H1 (cell line): ENCODE results near the gene GPR45. TPM values are rescaled to one million over a fixed set of nuclear protein-coding genes. Genes with fewer than 3 reads are reported as not detected.

Experiments
- CTCF ChIA-PET: fragments of 300-600 bp; sonication (Branson Sonifier 250); formaldehyde crosslinking; loops from one replicate; lab custom pipeline; 2021; ENCODE audit not compliant: partially characterized antibody; lab: Charles Lee
- POLR2A ChIA-PET: fragments of 300-600 bp; sonication (Branson Sonifier 250); formaldehyde crosslinking; loops from one replicate; lab custom pipeline; 2021; ENCODE audit warnings: inconsistent platforms; ENCODE audit not compliant: partially characterized antibody; lab: Charles Lee
- DNase-seq, 2 experiments: peaks; one replicate each; pipeline versions ENCODE4 v3.0.0 to v3.0.0-alpha.2; 2010 to 2022; ENCODE audit warnings: low spot score in 2 of 2, low read depth in 1 of 2, mixed read lengths in 1 of 2
- FAIRE-seq: peaks from 2 replicates; lab custom pipeline; 2011; peaks lifted over from hg19 to GRCh38; lab: Jason Lieb, UNC
- H2AFZ ChIP-seq: 2 replicates; pipeline ENCODE4 v1.8.1; 2012; ENCODE audit warnings: low read length, inconsistent platforms
- H2AK5ac ChIP-seq: 2 replicates; pipeline ENCODE4 v1.6.1; 2013; ENCODE audit warnings: low read depth, low read length
- H2BK120ac ChIP-seq: replicated peaks from 2 replicates; pipeline ENCODE3; 2013; ENCODE audit warnings: low read depth, low read length, inconsistent platforms
- H2BK12ac ChIP-seq: 2 replicates; pipeline ENCODE4 v1.6.1; 2013; ENCODE audit warnings: low read depth, low read length
- H2BK15ac ChIP-seq: 2 replicates; pipeline ENCODE4 v1.6.1; 2013; ENCODE audit warnings: low read length
- H2BK20ac ChIP-seq: 2 replicates; pipeline ENCODE4 v1.6.1; 2013; ENCODE audit warnings: low read length
- H2BK5ac ChIP-seq: 2 replicates; pipeline ENCODE4 v1.6.1; 2013; ENCODE audit warnings: low read depth, low read length
- H3K14ac ChIP-seq: 2 replicates; pipeline ENCODE4 v1.6.1; 2013; ENCODE audit warnings: inconsistent platforms; ENCODE audit not compliant: insufficient read length
- H3K18ac ChIP-seq: 2 replicates; pipeline ENCODE4 v1.6.1; 2013; ENCODE audit warnings: low read length; ENCODE audit errors: extremely low read depth
- H3K23ac ChIP-seq: 2 replicates; pipeline ENCODE4 v1.6.1; 2013; ENCODE audit warnings: inconsistent platforms; ENCODE audit not compliant: insufficient read length
- H3K23me2 ChIP-seq: 2 replicates; pipeline ENCODE4 v1.6.1; 2013; ENCODE audit warnings: low read depth, low read length
- H3K27ac ChIP-seq: 2 replicates; pipeline ENCODE4 v1.6.1; 2011; ENCODE audit warnings: low read depth, low read length, inconsistent platforms
- H3K27me3 ChIP-seq, 4 experiments: replicated peaks in 1 of 4; 1 replicate in 1 of 4; 2 replicates in 3 of 4; pipeline versions ENCODE4 v1.6.1 to v1.8.1; 2011 to 2013; ENCODE audit warnings: low read length in 3 of 4, mild to moderate bottlenecking in 3 of 4, inconsistent platforms in 2 of 4, mixed read lengths in 2 of 4, moderate library complexity in 1 of 4; ENCODE audit not compliant: control insufficient read depth in 3 of 4, insufficient read depth in 3 of 4; ENCODE audit errors: extremely low read depth in 1 of 4
- H3K36me3 ChIP-seq, 4 experiments: 2 replicates each; pipeline versions ENCODE4 v1.6.1 to v1.8.1; 2011 to 2013; ENCODE audit warnings: mild to moderate bottlenecking in 4 of 4, low read length in 3 of 4, moderate library complexity in 2 of 4, control low read depth in 1 of 4, inconsistent platforms in 1 of 4; ENCODE audit not compliant: insufficient read depth in 4 of 4, control insufficient read depth in 2 of 4
- H3K4ac ChIP-seq: replicated peaks from 2 replicates; pipeline ENCODE3; 2013; ENCODE audit warnings: low read length, low read depth, mixed read lengths, inconsistent platforms; ENCODE audit not compliant: insufficient read length
- H3K4me1 ChIP-seq, 4 experiments: replicated peaks in 1 of 4; 1 replicate in 1 of 4; 2 replicates in 3 of 4; pipeline versions ENCODE4 v1.6.1 to v1.8.1; 2011 to 2013; ENCODE audit warnings: low read length in 3 of 4, inconsistent platforms in 2 of 4, mixed read lengths in 1 of 4; ENCODE audit not compliant: insufficient read depth in 4 of 4, control insufficient read depth in 3 of 4
- H3K4me2 ChIP-seq, 2 experiments: 2 replicates each; pipeline versions ENCODE4 v1.6.1 to v1.8.1; 2011 to 2013; ENCODE audit warnings: low read depth in 2 of 2, low read length in 2 of 2, control low read depth in 1 of 2, inconsistent platforms in 1 of 2, mild to moderate bottlenecking in 1 of 2; ENCODE audit not compliant: insufficient read depth in 1 of 2
- H3K4me3 ChIP-seq, 4 experiments: fragments of 200-600, 300-600 bp in 1 of 4; sonication (generic), shearing (Covaris generic), sonication (Bioruptor Twin) in 1 of 4; 2 replicates each; pipeline versions ENCODE4 v1.5.1 to v1.8.1; 2011 to 2016; ENCODE audit warnings: low read length in 4 of 4, low read depth in 3 of 4, control low read depth in 2 of 4, inconsistent platforms in 2 of 4, mild to moderate bottlenecking in 2 of 4, mixed read lengths in 1 of 4, moderate library complexity in 1 of 4; ENCODE audit not compliant: insufficient read depth in 2 of 4; ENCODE audit errors: extremely low read depth in 1 of 4
- H3K56ac ChIP-seq: replicated peaks from 2 replicates; pipeline ENCODE3; 2013; ENCODE audit warnings: low read depth, mild to moderate bottlenecking, mixed read lengths, low read length, inconsistent platforms; ENCODE audit not compliant: insufficient read length
- H3K79me1 ChIP-seq: 2 replicates; pipeline ENCODE4 v1.6.1; 2013; ENCODE audit warnings: low read depth, low read length, control low read depth
- H3K79me2 ChIP-seq, 2 experiments: 2 replicates each; pipeline versions ENCODE4 v1.6.1 to v1.8.1; 2012 to 2013; ENCODE audit warnings: low read length in 2 of 2, mild to moderate bottlenecking in 2 of 2, inconsistent platforms in 1 of 2; ENCODE audit not compliant: insufficient read depth in 2 of 2, control insufficient read depth in 1 of 2
- H3K9ac ChIP-seq, 4 experiments: replicated peaks in 1 of 4; 1 replicate in 1 of 4; 2 replicates in 3 of 4; pipeline versions ENCODE4 v1.6.1 to v1.8.1; 2011 to 2013; ENCODE audit warnings: low read depth in 3 of 4, low read length in 3 of 4, control low read depth in 2 of 4, mild to moderate bottlenecking in 2 of 4, moderate library complexity in 2 of 4, inconsistent platforms in 1 of 4; ENCODE audit errors: extremely low read depth in 1 of 4
- H3K9me3 ChIP-seq, 2 experiments: 2 replicates each; pipeline versions ENCODE4 v1.6.1 to v1.8.1; 2012 to 2013; ENCODE audit warnings: mild to moderate bottlenecking in 2 of 2, moderate library complexity in 2 of 2, control low read depth in 1 of 2, inconsistent platforms in 1 of 2, low read depth in 1 of 2, low read length in 1 of 2, mixed read lengths in 1 of 2; ENCODE audit not compliant: insufficient read depth in 2 of 2
- H4K20me1 ChIP-seq, 2 experiments: replicated peaks in 1 of 2; 2 replicates each; pipeline versions ENCODE3 to v1.8.1; 2011 to 2013; ENCODE audit warnings: inconsistent platforms in 2 of 2, low read length in 2 of 2, mild to moderate bottlenecking in 1 of 2; ENCODE audit not compliant: insufficient read depth in 2 of 2, control insufficient read depth in 1 of 2
- H4K5ac ChIP-seq: 2 replicates; pipeline ENCODE4 v1.6.1; 2013; ENCODE audit warnings: low read length, low read depth, mixed read lengths, inconsistent platforms; ENCODE audit not compliant: insufficient read length
- H4K8ac ChIP-seq: 2 replicates; pipeline ENCODE4 v1.8.0; 2013; ENCODE audit warnings: mild to moderate bottlenecking, moderate library complexity, low read length, inconsistent platforms; ENCODE audit not compliant: insufficient read depth; ENCODE audit errors: extremely low read depth
- H4K91ac ChIP-seq: replicated peaks from 2 replicates; pipeline ENCODE3; 2013; ENCODE audit warnings: low read length, mixed read lengths, inconsistent platforms; ENCODE audit not compliant: insufficient read length
- BCL11A ChIP-seq, 2 experiments: IDR thresholded peaks; one replicate each; pipeline ENCODE4 v1.6.1; 2011; ENCODE audit warnings: low read depth in 2 of 2, low read length in 2 of 2, mild to moderate bottlenecking in 2 of 2
- BRCA1 ChIP-seq: IDR thresholded peaks from 2 replicates; pipeline ENCODE4 v1.6.1; 2012; ENCODE audit warnings: low read depth, low read length, improper control_type of control experiment
- CHD1 ChIP-seq: IDR thresholded peaks from 2 replicates; pipeline ENCODE4 v1.6.1; 2012; ENCODE audit warnings: low read depth, low read length, improper control_type of control experiment
- CHD2 ChIP-seq: IDR thresholded peaks from 2 replicates; pipeline ENCODE4 v1.6.1; 2012; ENCODE audit warnings: low read length, improper control_type of control experiment
- EGR1 ChIP-seq: IDR thresholded peaks from 2 replicates; pipeline ENCODE4 v1.6.1; 2011; ENCODE audit warnings: low read depth, low read length, borderline replicate concordance
- KDM1A ChIP-seq: fragments of 200-600, 300-600 bp; sonication (generic); IDR thresholded peaks from 2 replicates; pipeline ENCODE4 v1.7.1; 2016; ENCODE audit warnings: mild to moderate bottlenecking, low read length, borderline replicate concordance
- KDM4A ChIP-seq: IDR thresholded peaks from one replicate; pipeline ENCODE4 v1.7.1; 2012; ENCODE audit warnings: low read depth, mild to moderate bottlenecking, moderate library complexity, low read length, inconsistent platforms; ENCODE audit not compliant: severe bottlenecking
- MAFK ChIP-seq: IDR thresholded peaks from 2 replicates; pipeline ENCODE4 v1.6.1; 2012; ENCODE audit warnings: low read depth, mild to moderate bottlenecking, improper control_type of control experiment, low read length
- RBBP5 ChIP-seq: IDR thresholded peaks from 2 replicates; pipeline ENCODE4 v1.7.1; 2012; ENCODE audit warnings: low read depth, mild to moderate bottlenecking, inconsistent platforms, low read length, moderate library complexity, borderline replicate concordance
- SIN3A ChIP-seq, 2 experiments: IDR thresholded peaks in 1 of 2; conservative IDR thresholded peaks in 1 of 2; 2 replicates each; pipeline ENCODE4 v1.6.1; 2011 to 2012; ENCODE audit warnings: low read length in 2 of 2, improper control_type of control experiment in 1 of 2, low read depth in 1 of 2, mild to moderate bottlenecking in 1 of 2
- SIX5 ChIP-seq: IDR thresholded peaks from 2 replicates; pipeline ENCODE4 v1.6.1; 2011; ENCODE audit warnings: mild to moderate bottlenecking, low read depth, low read length
- SP4 ChIP-seq: IDR thresholded peaks from 2 replicates; pipeline ENCODE4 v1.6.1; 2012; ENCODE audit warnings: low read length, inconsistent platforms
- SUZ12 ChIP-seq: fragments of 200-600 bp; sonication (generic); IDR thresholded peaks from 2 replicates; pipeline ENCODE4 v1.6.1; 2012; ENCODE audit warnings: mild to moderate bottlenecking, inconsistent platforms, low read length, moderate library complexity, mixed read lengths
- WGBS, 2 experiments: shearing (Covaris generic) in 1 of 2; methylation state at CpG; one replicate each; pipeline versions ENCODE4 v1.1.6 to v1.1.7; 2013 to 2015; ENCODE audit warnings: low lambda C conversion rate in 2 of 2, mixed read lengths in 2 of 2, inconsistent platforms in 1 of 2, low coverage in 1 of 2, missing lambda C conversion rate in 1 of 2; ENCODE audit not compliant: insufficient replicate concordance in 2 of 2, insufficient coverage in 1 of 2, insufficient read length in 1 of 2; ENCODE audit errors: extremely low coverage in 1 of 2, missing lambda C conversion rate in 1 of 2; 5-methylcytosine and 5-hydroxymethylcytosine counted together
- polyA plus RNA-seq, 7 experiments: library from polyadenylated mRNA; depleted of rRNA in 3 of 7; stranded (reverse) in 5 of 7; unstranded in 2 of 7; fragments of >200 nt in 5 of 7; fragments of 200-250 nt in 2 of 7; gene quantifications; 1 replicate in 5 of 7; 2 replicates in 1 of 7; 4 replicates in 1 of 7; pipeline versions ENCODE4 v1.2.1 to v1.2.3, GENCODE V29; 2011 to 2013; ENCODE audit warnings: missing spikeins in 2 of 7, mixed read lengths in 2 of 7
- total RNA-seq: library from RNA; stranded (reverse); fragmentation: NEBNext Ultra II Directional; extraction: Animal tissue kit (Norgen Biotek cat#: 25700); gene quantifications from 2 replicates; pipeline ENCODE4 v1.2.1, GENCODE V29; 2021

The GPR45 gene
- total and polyA plus RNA-seq, 2 of the 8 experiments (the other 6 are each of a cell fraction or from before 2014, with no cell fraction given): 0.21 TPM; not detected in 1

DNA sequence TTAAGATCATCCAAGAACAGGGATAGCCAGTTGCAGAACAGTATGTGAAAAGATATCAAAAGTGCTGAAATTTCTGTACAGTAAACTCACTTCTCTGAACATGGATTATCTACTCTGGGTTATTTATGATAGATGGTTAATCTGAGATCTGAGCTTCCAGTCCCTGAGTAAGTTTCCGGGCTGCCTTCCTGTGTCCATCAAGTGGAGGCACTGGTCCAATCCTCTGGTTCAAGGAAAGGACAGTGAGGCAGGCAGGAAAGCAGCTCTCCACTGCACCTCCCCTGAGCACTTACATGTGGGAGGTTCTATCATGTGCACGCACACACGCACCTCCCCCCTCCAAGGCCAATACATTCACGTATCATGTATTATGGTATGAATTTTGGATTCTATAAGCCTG lies 32.5 kb downstream of the GPR45 start:
- ChIA-PET CTCF (interaction anchor here (1.4 to 1.6 kb wide), 6 partner anchors 10 to 37 kb away, joined by 3 to 9 read pairs (median 4); no protein-coding TSS in a partner anchor), POLR2A (no interaction called here)
- Histone ChIP-seq H2BK120ac (no peak overlapping the region), H3K4me3 (no peak overlapping the region), H2BK5ac (no peak overlapping the region), H3K23me2 (no peaks in the 10 kb centered on the region), H2BK15ac (no peak overlapping the region), H3K56ac (no peak overlapping the region), H3K14ac (no peak overlapping the region), H3K23ac (no peak overlapping the region), H2BK12ac (no peak overlapping the region), H3K4me2 (no peak overlapping the region), H4K5ac (no peak overlapping the region), H4K91ac (no peak overlapping the region), H4K20me1 (peaks cover 2% of the 10 kb centered on the region in 2 experiments), H3K79me2 (no peaks in the 10 kb centered on the region), H2BK20ac (no peak overlapping the region), H3K36me3 (peaks cover 6 to 28% (median 18%) of the 10 kb centered on the region in 4 experiments; a peak in 6 of 8 replicates), H3K9ac (no peak overlapping the region), H3K4ac (no peak overlapping the region), H3K4me1 (no peaks in the 10 kb centered on the region), H4K8ac (no peak overlapping the region), H3K9me3 (no peaks in the 10 kb centered on the region), H2AK5ac (no peak overlapping the region), H3K27me3 (no peaks in the 10 kb centered on the region), H3K18ac (no peak overlapping the region), H2AFZ (no peak overlapping the region), H3K79me1 (no peaks in the 10 kb centered on the region), H3K27ac (no peak overlapping the region)
- DNase-seq: no peak
- no peak for FAIRE-seq
- WGBS, 2 experiments: 97% methylated on average over 4 of the region's 4 CpGs; no CpG with 5 or more reads in 1 of the 2 experiments
- TF ChIP-seq SIN3A (conservative IDR thresholded peaks at IDR 0.05 in 1 of 2, IDR thresholded peaks at IDR 0.05 in 1 of 2; ENCODE audit: low read depth in 1 of 2, low read length in 2 of 2) (no peak), BRCA1 (no peak), BCL11A (IDR thresholded peaks at IDR 0.05; ENCODE audit: low read depth in 2 of 2, low read length in 2 of 2) (no peak), EGR1 (no peak), SUZ12 (no peak), KDM1A (no peak), CHD1 (no peak), SP4 (no peak), KDM4A (no peak), RBBP5 (no peak), CHD2 (no peak), SIX5 (no peak), MAFK (no peak)
